ENCODE data around the gene EIF2B5.

DNA sequence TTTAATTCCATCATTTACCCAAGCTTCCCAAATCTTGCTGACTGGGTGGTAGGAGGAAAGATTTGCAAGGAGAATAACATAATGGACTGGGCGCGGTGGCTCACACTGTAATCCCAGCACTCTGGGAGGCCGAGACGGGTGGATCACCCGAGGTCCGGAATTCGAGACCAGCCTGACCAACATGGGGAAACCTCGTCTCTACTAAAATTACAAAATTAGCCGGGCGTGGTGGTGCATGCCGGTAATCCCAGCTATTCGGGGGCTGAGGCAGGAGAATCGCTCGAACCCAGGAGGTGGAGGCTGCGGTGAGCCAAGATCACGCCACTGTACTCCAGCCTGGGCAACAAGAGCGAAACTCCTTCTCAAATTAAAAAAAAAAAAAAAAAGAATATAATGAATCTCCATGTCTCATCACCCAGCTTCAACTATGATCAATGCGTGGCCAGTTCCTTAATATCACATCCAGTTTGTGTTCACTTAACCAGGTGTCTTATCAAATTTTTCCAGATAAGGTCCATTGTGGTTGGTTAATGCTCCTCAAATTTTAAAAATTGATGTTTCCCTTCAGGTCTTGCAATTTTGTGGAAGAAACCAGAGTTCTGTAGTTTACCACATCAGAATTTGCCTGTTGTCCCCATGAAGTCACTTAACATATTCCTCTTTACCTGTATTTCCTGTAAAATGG, 49.5 kb downstream of the EIF2B5 start:
- TF ChIP-seq, protein P1, sequence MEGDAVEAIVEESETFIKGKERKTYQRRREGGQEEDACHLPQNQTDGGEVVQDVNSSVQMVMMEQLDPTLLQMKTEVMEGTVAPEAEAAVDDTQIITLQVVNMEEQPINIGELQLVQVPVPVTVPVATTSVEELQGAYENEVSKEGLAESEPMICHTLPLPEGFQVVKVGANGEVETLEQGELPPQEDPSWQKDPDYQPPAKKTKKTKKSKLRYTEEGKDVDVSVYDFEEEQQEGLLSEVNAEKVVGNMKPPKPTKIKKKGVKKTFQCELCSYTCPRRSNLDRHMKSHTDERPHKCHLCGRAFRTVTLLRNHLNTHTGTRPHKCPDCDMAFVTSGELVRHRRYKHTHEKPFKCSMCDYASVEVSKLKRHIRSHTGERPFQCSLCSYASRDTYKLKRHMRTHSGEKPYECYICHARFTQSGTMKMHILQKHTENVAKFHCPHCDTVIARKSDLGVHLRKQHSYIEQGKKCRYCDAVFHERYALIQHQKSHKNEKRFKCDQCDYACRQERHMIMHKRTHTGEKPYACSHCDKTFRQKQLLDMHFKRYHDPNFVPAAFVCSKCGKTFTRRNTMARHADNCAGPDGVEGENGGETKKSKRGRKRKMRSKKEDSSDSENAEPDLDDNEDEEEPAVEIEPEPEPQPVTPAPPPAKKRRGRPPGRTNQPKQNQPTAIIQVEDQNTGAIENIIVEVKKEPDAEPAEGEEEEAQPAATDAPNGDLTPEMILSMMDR (IDR thresholded peaks at IDR 0.05): no peak
- no peak for TF ChIP-seq ZFX (IDR thresholded peaks at IDR 0.05; ENCODE audit: borderline replicate concordance)
